Measurements from ENCODE around the gene GNAI3. TPM values are rescaled to one million over a fixed set of nuclear protein-coding genes. Genes with fewer than 3 reads are reported as not detected.

Gene GNAI3
- total RNA-seq, 2 donors from 2014 or later: 2.6 to 2.8 TPM

DNA sequence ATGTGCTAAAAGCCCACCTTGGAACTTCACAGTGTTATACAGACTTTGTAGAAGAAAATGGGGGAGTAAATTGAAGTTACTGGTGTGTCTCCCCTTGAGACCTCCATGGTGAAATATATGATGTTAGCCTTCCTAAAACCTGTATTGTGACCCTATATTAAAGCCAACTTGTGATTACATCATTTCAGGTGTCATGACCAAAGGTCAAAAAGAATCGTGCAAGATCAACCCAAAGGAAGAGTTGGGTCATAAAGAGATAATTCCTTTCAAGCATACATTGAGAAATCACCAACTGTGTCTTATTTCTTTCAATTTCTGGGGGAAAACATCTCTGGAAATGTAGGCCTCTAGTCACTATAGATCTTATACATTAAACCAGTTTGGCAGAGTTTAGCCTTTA lies 36.4 kb downstream of the GNAI3 start:
- TF ChIP-seq, protein P1, sequence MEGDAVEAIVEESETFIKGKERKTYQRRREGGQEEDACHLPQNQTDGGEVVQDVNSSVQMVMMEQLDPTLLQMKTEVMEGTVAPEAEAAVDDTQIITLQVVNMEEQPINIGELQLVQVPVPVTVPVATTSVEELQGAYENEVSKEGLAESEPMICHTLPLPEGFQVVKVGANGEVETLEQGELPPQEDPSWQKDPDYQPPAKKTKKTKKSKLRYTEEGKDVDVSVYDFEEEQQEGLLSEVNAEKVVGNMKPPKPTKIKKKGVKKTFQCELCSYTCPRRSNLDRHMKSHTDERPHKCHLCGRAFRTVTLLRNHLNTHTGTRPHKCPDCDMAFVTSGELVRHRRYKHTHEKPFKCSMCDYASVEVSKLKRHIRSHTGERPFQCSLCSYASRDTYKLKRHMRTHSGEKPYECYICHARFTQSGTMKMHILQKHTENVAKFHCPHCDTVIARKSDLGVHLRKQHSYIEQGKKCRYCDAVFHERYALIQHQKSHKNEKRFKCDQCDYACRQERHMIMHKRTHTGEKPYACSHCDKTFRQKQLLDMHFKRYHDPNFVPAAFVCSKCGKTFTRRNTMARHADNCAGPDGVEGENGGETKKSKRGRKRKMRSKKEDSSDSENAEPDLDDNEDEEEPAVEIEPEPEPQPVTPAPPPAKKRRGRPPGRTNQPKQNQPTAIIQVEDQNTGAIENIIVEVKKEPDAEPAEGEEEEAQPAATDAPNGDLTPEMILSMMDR (IDR thresholded peaks at IDR 0.05): no peak
- no peak for DNase-seq (ENCODE audit: low spot score)
- Histone ChIP-seq H3K9me3 (no peaks in the 10 kb centered on the region), H3K4me3 (no peak overlapping the region), H3K36me3 (peaks cover 73% of the 10 kb centered on the region), H3K27ac (no peak overlapping the region), H3K4me1 (no peaks in the 10 kb centered on the region), H3K27me3 (no peaks in the 10 kb centered on the region)

- no peak for DNase-seq (ENCODE audit: low spot score)
- TF ChIP-seq, protein P1 (IDR thresholded peaks at IDR 0.05): no peak
- peaks cover 73% of the 10 kb centered on the region for H3K36me3 ChIP-seq
Measured at GRCh38 chr1:109586055-109586454, 37.6 kb downstream of the GNAI3 start.

GRCh38 chr1:109589177-109589576 lies 40.8 kb downstream of the GNAI3 start:
- Histone ChIP-seq H3K4me3 (no peak overlapping the region), H3K9me3 (no peaks in the 10 kb centered on the region), H3K27me3 (no peaks in the 10 kb centered on the region), H3K27ac (no peak overlapping the region), H3K36me3 (peaks cover 79% of the 10 kb centered on the region), H3K4me1 (no peaks in the 10 kb centered on the region)
- TF ChIP-seq, protein P1 (IDR thresholded peaks at IDR 0.05): no peak
- no peak for DNase-seq (ENCODE audit: low spot score)

More at GRCh38 chr1:109586055-109586454, 37.6 kb downstream of the GNAI3 start:
- H3K9me3 ChIP-seq: no peaks in the 10 kb centered on the region
- no peak overlapping the region for H3K4me3 ChIP-seq
- no peaks in the 10 kb centered on the region for H3K4me1 ChIP-seq
- no peaks in the 10 kb centered on the region for H3K27me3 ChIP-seq
- no peak overlapping the region for H3K27ac ChIP-seq

- Histone ChIP-seq H3K4me3 (no peak overlapping the region), H3K4me1 (no peaks in the 10 kb centered on the region), H3K9me3 (no peaks in the 10 kb centered on the region), H3K27me3 (no peaks in the 10 kb centered on the region), H3K27ac (no peak overlapping the region), H3K36me3 (peaks cover 77% of the 10 kb centered on the region)
- TF ChIP-seq, protein P1 (IDR thresholded peaks at IDR 0.05): no peak
- DNase-seq (ENCODE audit: low spot score): no peak
Measured at GRCh38 chr1:109589679-109590078, 41.3 kb downstream of the GNAI3 start.

DNA sequence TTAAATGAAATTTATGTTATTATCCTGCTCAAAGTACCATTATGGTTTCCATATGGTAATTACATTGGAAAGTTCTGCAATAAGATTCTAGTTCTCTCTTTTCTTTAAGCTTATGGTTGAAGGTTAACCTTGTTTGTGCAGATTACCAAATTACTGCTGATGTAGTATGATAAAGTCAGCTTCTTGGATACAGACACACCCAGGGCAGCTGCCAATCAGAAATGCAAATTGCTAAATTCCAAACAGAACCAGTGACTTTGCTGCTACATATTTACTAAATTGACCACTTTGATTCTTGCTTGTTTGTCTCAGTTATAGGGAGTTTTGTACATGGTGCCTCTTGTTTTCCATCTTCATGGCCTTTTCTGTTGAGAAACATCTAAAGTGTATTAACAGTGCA lies 44.5 kb downstream of the GNAI3 start:
- no peaks in the 10 kb centered on the region for H3K4me1 ChIP-seq
- H3K4me3 ChIP-seq: no peak overlapping the region
- TF ChIP-seq, protein P1 (IDR thresholded peaks at IDR 0.05): no peak
- H3K36me3 ChIP-seq: peaks cover 53% of the 10 kb centered on the region
- DNase-seq (ENCODE audit: low spot score): no peak
- H3K9me3 ChIP-seq: no peaks in the 10 kb centered on the region
- H3K27ac ChIP-seq: no peak overlapping the region
- H3K27me3 ChIP-seq: no peaks in the 10 kb centered on the region

GRCh38 chr1:109595531-109595930 lies 47.1 kb downstream of the GNAI3 start:
- no peaks in the 10 kb centered on the region for H3K4me1 ChIP-seq
- H3K36me3 ChIP-seq: peaks cover 31% of the 10 kb centered on the region
- no peak for DNase-seq (ENCODE audit: low spot score)
- H3K27me3 ChIP-seq: no peaks in the 10 kb centered on the region
- H3K4me3 ChIP-seq: no peak overlapping the region
- H3K27ac ChIP-seq: no peak overlapping the region
- no peaks in the 10 kb centered on the region for H3K9me3 ChIP-seq
- TF ChIP-seq, protein P1 (IDR thresholded peaks at IDR 0.05): no peak
